CD4-positive, alpha-beta T cell treated with Interleukin-1 beta for 1 hour (primary cell): ENCODE results near the gene GALNT9.
"Not testable (repeated sequence)": the region's sequence is repeated elsewhere in the genome, so short reads cannot be mapped to it uniquely, and the experiment has no call there.

Experiments
- DNase-seq, 2 donors: peaks; one replicate each; pipeline ENCODE4 v3.0.0-alpha.2; 2020 to 2022

The GALNT9 gene

DNA sequence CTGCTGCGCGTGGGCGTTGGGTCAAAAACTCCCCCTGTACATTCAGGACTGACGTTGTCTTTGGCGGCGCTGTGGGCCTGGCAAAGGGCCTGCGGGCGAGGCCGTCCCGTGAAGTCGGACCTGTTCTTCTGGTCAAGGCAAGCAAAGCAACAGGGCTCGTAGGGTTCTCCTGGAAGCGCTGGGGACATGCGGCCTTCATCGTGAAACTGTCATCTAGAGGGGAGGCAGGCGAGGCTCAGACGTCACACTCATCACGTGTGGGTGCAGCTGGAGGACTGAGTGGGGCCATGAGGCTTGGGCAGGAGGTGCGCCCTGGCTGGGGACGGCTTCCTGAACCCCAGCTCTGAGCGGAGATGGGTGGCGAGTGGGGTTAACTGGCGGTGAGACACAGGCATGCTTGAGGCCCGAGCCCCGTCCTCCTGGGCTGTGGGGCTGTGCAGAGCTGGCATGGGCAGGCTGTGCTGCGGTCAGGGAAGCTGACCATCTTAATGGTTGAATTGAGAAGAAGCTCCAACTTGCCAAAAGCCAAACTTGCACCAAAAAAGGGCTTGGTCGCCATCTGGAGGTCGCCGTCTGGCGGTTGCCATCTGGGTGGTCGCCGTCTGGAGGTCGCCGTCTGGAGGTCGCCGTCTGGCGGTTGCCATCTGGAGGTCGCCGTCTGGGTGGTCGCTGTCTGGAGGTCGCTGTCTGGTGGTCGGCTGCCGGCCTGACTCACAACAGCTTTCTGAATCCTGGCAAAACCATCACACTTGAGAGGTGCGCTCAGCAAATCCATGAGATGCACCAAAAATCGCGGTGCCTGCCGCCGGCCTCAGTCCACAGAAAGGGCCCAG, 119.0 kb downstream of the GALNT9 start:
- DNase-seq: no peak

- DNase-seq: no peak
These were observed 119.7 kb downstream of the GALNT9 start for GRCh38 chr12:132209619-132210222.

GRCh38 chr12:132208153-132208823, 121.1 kb downstream of the GALNT9 start:
- DNase-seq: no peak

DNA sequence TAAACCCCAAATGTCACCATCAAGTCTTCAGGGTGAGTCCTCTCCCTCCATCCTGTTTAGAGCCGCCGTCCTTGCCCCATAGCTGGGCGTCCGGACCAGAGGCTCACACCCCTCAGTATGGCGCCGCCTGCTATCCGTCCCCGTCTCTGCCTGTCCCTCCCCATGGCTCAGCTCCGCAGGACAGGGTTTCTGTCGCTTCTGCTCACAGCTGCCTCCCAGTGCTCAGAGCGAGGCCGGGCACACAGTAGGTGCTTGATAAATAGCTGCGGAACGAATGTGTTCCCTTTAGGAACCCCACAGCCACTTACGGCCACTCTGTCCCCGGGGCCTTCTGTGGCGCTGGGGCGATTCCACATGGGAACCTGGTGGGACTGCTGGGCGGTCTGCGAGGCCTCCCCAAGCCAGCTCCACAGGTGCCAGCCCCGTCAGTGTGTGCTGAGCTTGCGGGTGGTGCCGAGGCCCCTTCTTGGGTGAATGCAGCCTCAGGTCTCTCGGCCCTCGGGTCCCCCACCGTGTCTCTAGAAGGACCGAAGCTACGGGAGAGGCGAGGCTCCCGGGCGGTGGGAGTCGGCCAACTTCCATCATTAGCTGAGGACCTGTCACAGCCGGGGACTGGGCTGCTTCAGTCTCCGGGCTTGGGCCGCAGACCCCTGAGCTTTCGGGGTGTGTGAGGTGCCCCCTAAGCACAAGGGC, 122.2 kb downstream of the GALNT9 start:
- DNase-seq: no peak

DNA sequence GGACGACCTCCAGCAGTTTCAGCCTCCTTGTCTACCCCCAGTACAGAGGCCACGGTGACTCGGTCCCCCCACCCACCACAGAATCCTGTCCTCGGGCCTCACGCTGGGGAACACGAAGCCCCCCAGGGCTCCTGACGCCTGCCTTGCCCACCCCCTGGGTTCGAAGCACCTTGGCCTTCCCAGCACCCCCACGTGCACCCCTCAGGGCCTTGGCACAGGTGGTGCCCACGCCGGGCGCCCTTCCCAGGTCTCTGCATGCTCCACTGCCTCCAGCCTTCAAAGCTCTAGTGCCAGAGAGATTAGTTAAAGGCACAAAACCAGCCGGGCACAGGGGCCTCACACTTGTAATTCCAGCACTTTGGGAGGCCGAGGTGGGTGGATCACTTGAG, 123.3 kb downstream of the GALNT9 start:
- DNase-seq: no peak

- DNase-seq: no peak
These were observed 123.9 kb downstream of the GALNT9 start for GRCh38 chr12:132205271-132206045.

GRCh38 chr12:132204793-132205270, 124.6 kb downstream of the GALNT9 start:
- no peak for DNase-seq

GRCh38 chr12:132204063-132204792, 125.2 kb downstream of the GALNT9 start:
- DNase-seq: no peak

- DNase-seq: no peak
These were observed 126.3 kb downstream of the GALNT9 start for GRCh38 chr12:132202929-132203721.

DNA sequence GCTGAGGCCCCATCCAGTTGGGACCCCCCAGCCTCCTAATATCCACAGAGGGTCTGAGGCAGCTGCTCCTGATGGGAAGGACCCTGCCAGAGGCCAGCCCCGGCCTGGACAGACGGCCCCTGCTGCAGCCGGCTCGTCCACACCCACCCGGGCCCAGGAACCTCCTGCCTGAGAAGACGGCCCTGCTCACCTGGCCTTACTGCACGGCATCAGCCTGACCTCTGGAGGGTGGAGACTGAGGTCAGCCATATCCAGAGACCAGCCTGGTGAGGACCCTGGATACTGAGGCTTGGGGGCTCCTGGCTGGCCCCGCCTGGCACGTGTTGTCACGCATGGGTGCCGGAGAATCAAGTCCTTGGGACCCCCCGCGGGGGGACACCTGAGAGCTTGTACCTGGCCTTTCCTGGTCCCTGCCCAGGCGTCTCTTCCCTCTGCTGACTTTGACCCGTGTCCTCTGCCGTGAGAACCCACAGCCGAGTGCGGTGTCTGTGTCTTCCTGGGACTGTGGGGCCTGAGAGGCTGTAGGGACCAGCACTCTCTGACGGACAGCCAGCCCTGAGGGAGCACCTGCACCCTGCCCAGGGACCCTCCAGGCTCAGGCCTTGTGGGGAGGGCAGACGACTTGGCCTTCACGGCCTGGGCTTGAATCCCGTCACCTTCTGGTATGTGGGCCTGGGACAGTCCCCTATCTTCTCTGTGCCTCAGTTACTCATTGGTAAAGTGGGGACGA, 127.8 kb downstream of the GALNT9 start:
- no peak for DNase-seq

- DNase-seq: no peak
These were observed 128.6 kb downstream of the GALNT9 start for GRCh38 chr12:132200800-132201199.

GRCh38 chr12:132199526-132200319, 129.7 kb downstream of the GALNT9 start:
- DNase-seq: no peak

- DNase-seq: no peak
These were observed 130.3 kb downstream of the GALNT9 start for GRCh38 chr12:132199101-132199500.

DNA sequence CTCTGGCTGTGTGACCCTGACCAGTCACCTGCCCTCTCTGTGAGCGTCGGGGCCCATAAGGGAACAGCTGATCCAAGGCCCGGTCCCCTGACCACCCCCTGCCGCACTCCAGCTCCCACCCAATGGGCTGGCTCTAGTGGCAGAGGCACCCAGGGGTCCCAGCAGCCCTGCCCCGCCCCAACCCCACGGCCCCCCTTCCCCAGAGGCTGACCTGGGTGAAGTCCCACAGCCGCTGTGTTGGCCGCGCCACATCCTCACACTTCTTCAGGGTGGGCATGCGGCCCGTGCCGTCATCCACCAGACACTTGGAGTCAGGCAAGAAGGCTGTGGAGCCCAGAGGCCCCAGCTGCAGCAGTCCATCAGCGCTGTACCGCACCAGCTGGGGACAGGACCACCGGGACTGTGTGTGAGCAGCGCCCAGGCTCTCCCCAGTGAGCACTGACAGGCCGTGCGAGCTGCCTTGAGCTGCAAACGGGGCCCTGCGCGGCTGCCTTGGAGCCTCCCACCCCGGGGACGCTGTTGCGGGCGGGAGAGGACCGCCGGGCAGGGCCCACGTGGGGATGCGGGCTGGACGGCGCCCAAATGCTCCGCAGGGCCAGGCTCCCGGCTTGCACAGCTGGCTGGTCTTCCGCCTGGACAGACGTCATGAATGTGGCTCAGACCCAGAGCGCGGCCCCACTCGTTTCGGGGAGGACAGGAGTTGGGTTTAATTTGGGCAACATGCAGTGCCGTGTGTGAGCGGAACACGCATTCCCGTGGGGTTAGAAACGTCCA, 131.6 kb downstream of the GALNT9 start:
- no peak for DNase-seq

GRCh38 chr12:132196873-132197390, 132.5 kb downstream of the GALNT9 start:
- DNase-seq: no peak

- DNase-seq: no peak
These were observed 133.1 kb downstream of the GALNT9 start for GRCh38 chr12:132196038-132196872.

GRCh38 chr12:132195242-132195641, 134.1 kb downstream of the GALNT9 start:
- DNase-seq: not testable (repeated sequence)
